GM18909 (cell line): ENCODE measurements around the gene RAD1.

Experiments
- ATAC-seq: cut with Tn5 transposase; IDR thresholded peaks from one replicate; pipeline ENCODE4 v1.9.1; 2021; ENCODE audit warnings: mild to moderate bottlenecking; ENCODE audit not compliant: unreplicated experiment, poor library complexity

The RAD1 gene

DNA sequence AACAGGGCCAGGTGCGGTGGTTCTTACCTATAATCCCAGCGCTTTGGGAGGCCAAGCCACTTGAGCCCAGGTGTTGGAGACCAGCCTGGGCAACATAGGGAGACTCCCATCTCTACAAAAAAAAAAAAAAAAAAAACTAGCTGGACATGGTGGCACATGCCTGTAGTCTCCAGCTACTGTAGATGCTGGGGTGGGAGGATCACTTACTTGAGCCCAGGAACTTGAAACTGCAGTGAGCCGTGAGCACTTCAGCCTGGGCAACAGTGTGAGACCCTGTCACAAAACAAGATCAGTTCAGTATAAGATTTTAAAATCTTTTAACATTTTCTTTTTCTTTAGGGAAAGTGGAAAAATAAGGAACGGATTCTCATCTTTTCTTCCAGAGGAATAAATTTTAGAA, 2.7 kb upstream of the RAD1 start:
- ATAC-seq, result no peak

DNA sequence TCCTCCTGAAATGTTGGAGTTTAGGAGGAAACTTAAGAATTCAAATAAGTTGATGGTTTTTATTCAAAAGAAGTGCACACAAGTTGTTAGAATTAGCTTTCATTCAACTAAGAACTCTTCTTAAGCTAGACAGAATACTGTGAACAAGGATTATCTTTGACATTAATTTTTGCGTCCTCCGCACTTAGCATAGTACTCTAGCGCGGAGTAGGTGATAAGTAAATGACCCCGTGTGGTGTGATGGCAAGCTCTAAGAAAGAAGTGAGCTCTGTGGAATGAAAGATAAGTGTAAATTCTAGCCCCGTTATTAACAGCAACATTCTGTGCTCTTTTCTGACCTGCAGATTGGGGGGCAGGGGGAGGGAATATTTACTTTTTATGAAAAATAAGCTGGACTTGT, 1.2 kb upstream of the RAD1 start:
- ATAC-seq, result no peak

DNA sequence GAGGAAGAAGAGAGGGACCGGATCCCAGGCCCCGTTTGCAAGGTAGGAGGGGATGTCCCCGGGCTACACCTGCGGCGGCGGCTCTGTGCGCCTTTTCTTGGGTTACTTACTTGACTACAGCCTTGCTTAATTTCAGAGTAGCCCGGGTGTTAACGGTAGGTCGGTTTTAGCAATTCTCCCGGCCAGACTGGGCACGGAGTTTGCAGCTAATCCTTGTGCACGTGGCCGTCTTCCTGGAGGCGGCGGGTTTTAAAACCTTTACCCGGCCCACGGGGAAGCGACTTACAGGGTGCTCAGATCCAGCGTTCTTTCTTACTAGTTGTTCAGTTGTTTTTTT, 520 bp upstream of the RAD1 start:
- ATAC-seq, result peak; percentile 14

GRCh38 chr5:34914671-34915138, 599 bp downstream of the RAD1 start:
- ATAC-seq, result peak; percentile 27

GRCh38 chr5:34913072-34913471, 2.2 kb downstream of the RAD1 start:
- no peak for ATAC-seq

- ATAC-seq, result no peak
These were observed 9.7 kb downstream of the RAD1 start for GRCh38 chr5:34905564-34905963.

- ATAC-seq, result no peak
These were observed 12.0 kb downstream of the RAD1 start for GRCh38 chr5:34903260-34903659.

DNA sequence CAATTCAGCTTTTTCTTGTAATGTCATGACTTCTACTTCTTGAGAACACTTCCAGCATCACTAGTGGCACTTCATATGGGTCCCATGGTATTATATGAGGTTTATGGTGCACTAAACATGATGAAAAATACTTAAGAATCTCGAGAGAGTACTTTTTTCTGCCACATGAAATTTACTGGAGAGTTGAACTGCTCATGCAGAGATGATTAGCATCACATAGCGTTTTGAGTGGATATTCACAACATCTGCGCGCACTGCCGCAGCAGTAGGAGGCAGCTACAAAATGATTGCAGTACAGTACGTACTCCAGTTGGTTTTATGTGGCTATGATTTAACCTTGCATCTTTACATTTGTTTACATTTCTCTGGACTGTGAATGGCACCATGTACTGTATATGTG, 14.7 kb downstream of the RAD1 start:
- ATAC-seq, result no peak

GRCh38 chr5:34899066-34899465, 16.2 kb downstream of the RAD1 start:
- no peak for ATAC-seq

DNA sequence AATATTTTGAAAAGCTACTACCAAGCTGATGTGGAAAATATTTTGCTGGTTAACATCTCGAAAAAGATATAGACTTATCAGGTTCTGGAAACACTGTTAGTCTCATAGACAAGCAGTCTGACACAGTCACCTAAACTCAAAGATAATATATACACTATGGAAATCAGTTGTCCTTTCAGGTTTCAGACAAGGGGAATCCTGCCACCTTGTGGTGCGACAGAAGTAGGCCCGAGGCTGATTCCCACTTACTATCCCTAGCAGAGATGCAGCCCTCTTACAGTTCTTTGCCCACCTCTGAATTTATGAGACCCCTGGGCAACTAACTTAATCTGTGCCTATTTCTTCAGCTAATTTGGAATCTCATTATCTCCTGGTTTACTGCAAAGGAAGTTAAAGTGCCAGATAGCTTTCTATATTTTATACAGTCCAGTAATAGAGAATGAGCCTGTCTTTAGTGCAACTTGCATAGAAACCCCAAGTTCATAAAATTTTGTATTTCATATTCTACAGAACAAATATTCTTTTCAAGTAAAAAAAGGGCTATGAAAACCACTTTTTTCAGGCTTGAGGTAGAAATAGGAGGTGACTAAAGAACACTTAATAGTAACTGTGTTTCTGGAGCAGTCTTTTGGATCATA, 16.9 kb downstream of the RAD1 start:
- ATAC-seq, result peak; percentile 95

DNA sequence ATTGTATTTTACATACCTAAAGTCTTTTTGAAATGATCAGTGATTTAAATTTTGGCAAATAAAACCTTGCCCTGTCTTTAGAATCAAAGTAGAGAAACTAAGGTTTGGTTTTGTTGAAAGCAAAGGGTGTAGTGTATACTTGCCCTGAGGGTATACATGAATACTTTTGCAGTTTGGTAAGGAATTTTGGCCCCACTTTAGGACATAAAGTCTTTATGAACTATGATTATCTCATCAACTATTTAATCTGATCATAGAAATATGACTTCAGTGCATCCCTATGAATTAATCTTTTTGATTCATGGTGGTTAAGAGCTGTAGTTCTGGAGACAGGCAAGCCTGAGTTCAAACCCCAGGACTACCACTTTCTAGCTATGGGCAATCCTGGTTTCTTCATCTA, 17.7 kb downstream of the RAD1 start:
- no peak for ATAC-seq

DNA sequence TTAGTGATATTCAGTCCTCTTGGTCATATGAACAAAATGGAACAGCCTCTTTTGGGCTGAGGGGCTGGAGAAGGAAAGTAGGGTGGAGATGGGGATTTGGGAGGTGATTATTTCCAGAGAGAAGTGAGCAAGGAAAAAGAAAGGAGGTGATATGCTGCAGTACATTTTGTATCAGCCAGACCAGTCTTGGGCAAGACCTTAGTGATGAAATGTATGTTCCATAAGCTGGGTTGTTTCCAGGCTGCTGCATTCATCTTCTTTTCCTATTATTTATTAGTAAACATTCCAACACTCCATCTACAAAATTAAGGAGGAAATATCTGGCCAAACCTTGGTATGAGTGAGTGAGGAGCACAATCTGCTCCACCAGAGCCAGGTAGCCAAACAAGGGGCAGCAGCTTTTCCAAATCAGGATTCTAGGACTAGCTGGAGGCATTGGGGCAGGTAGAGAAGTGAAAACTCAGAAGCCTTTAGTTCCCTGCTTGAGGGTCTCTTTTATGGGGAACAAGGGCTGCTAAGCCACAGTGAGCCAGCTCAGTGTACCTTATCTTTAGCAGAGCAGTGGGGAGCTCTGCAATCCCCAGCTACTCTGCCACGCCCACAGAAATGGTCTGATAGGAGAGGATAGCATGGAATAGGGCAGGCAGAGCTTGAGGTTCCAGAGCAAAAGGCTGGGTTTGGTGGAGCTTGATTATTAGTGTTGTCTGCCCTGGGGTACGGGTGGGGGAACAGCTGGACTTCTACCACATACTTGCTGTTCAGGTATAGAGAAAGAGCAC, 19.5 kb downstream of the RAD1 start:
- ATAC-seq, result no peak

DNA sequence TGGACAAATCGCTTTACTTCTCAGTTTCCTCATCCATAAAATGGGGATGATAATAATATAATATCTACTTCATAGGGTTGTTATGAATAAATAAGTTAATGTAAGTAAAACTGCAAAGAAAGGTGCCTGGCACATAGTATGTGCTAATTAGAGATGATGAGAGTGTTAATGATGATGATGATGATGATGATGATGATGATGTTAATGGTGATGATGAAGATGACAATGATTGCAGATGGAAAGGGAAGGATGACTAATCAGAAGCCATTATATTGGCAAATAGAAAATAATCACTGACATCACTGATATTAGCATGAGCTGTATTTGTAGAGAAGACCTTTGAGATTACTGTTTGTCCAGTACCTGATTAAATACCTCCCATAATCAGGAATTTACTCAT, 20.6 kb downstream of the RAD1 start:
- no peak for ATAC-seq

DNA sequence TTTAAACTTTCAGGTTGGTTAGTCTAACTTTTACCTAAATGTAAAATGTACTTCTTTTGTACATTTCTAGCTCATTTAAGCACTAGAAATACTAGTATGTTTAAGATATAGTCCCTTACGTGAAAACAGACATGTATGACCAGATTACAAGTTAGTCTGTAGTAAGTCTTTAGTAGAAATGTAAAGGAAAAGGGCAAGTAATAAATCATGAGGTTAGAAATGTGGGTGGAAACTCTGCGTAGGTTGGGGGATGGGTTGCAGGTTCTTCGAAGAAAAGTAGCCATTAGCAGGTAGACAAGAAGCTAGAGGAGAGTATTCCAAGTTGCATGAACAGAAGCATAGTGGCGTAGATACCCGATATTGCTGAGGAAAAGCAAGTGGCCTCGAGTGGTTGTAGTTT, 22.9 kb downstream of the RAD1 start:
- no peak for ATAC-seq

- no peak for ATAC-seq
These were observed 23.3 kb downstream of the RAD1 start for GRCh38 chr5:34891981-34892380.

DNA sequence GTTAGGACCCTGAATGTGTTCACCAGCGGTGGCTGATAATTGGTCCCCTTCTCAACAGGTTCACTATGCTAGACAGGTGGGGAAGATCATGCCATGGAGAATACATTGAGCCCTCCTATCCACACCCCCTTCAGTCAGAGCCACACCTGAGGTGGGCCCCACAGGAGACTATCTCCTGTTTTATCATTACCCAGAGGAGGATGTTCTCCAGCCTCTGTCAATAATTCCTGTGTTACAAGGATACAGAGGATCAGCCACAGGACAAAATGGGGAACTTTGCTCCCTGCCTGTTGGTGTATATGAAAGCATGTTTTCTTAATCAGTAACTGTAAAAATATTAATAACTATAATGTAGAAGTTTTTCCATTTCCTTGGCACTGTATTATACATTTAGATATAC, 25.9 kb downstream of the RAD1 start:
- no peak for ATAC-seq

- ATAC-seq, result no peak
These were observed 28.7 kb downstream of the RAD1 start for GRCh38 chr5:34886392-34887119.

GRCh38 chr5:34881246-34881645, 34.1 kb downstream of the RAD1 start:
- no peak for ATAC-seq

GRCh38 chr5:34876275-34876674, 39.0 kb downstream of the RAD1 start:
- ATAC-seq, result no peak

- no peak for ATAC-seq
These were observed 44.9 kb downstream of the RAD1 start for GRCh38 chr5:34870382-34870781.

- ATAC-seq, result no peak
These were observed 46.0 kb downstream of the RAD1 start for GRCh38 chr5:34869256-34869655.
